Duodenal mucosa (tissue), 2 donors: ENCODE data around the gene SEC23B.
A peak's percentile ranks its signal among the peaks of the same experiment; 100 is the strongest.

Experiments
- H3K27ac ChIP-seq: one replicate; pipeline ENCODE4 v1.7.0; 2013; ENCODE audit warnings: low read depth, low read length
- H3K27me3 ChIP-seq, 2 donors: one replicate each; pipeline ENCODE4 v1.7.0; 2013; ENCODE audit warnings: low read length in 2 of 2, control low read depth in 1 of 2; ENCODE audit not compliant: insufficient read depth in 2 of 2, control insufficient read depth in 1 of 2
- H3K36me3 ChIP-seq, 2 donors: one replicate each; pipeline ENCODE4 v1.7.0; 2013; ENCODE audit warnings: low read length in 2 of 2, control low read depth in 1 of 2; ENCODE audit not compliant: insufficient read depth in 2 of 2, control insufficient read depth in 1 of 2
- H3K4me1 ChIP-seq, 2 donors: one replicate each; pipeline ENCODE4 v1.7.0; 2013; ENCODE audit warnings: low read length in 2 of 2, control low read depth in 1 of 2; ENCODE audit not compliant: insufficient read depth in 2 of 2, control insufficient read depth in 1 of 2
- H3K4me3 ChIP-seq, 2 donors: one replicate each; pipeline ENCODE4 v1.7.0; 2013; ENCODE audit warnings: low read length in 2 of 2, low read depth in 1 of 2
- H3K9ac ChIP-seq, 2 donors: one replicate each; pipeline ENCODE4 v1.7.0; 2013; ENCODE audit warnings: low read length in 2 of 2, low read depth in 1 of 2
- H3K9me3 ChIP-seq, 2 donors: one replicate each; pipeline ENCODE4 v1.7.0; 2013; ENCODE audit warnings: low read length in 2 of 2, control low read depth in 1 of 2; ENCODE audit not compliant: control insufficient read depth in 1 of 2

Gene SEC23B

DNA sequence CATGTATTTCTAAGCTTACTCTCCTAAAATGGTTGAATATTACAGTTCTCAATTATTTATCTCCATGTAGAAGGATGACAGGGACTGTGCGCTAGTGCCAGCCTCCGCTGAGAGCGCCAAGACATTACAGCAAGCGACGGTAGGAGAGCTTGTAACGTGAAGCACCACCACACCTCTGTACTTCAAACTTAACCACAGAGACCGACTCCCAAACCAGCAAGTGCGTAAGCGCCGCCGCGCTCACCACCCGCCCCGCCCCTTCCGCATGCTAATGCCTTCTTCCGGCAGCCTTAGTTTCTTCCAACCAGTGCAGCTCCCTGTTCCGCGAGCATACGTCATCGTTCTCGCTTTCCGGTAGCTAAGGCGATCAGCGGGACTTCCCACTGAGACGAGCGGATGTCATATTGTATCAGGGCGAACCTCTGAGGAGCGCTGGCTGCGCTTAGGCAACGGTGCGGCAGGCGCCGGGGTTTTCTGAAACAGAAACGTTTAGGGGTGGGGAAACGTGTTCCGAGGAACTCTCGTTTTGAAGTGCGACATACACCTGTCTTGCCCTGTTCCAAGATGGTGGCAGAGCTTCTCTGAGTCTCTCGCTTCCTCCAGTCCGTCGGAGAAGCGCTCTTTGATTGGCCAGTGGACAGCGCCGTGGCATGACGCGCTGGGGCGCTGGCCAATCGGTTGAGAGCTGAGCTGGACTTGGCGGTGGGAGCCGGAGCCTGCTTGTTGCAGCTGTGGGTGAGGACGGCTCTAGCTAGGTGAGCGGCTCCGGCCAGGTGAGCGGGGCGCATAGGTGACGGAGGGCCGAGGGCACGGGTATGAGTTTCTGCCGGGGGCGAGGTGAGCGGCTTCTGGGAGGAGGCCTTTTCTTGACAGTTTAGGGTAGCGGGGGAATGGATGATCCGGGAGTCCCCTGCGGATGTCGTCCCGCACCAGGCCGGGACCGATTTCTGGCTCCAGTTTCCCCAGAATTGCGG lies at the start of gene SEC23B:
TSS of gene SEC23B (plus strand) at position 723 of the 974 bp plus-strand sequence. CDS start 2,896 bp downstream, outside the sequence.
- Histone ChIP-seq H3K27me3 (no peaks in the 10 kb centered on the region), H3K4me1 (peaks cover 6 to 9% of the 10 kb centered on the region in 2 donors), H3K9ac (peak within 1 kb of the TSS; percentile 89 to 93), H3K9me3 (no peaks in the 10 kb centered on the region), H3K4me3 (peak within 1 kb of the TSS; percentile 82 to 94), H3K27ac (peak within 1 kb of the TSS; percentile 99), H3K36me3 (peaks cover 0 to 18% of the 10 kb centered on the region in 2 donors)

- peak overlapping the region; percentile 97 to 99 for H3K4me3 ChIP-seq
- no peak overlapping the region for H3K27ac ChIP-seq
- H3K9ac ChIP-seq = peak overlapping the region in 1 of 2 donors; percentile 29
Observed at GRCh38 chr20:18465536-18466200, 42.1 kb upstream of the SEC23B start.

GRCh38 chr20:18466574-18466893 lies 41.2 kb upstream of the SEC23B start:
- Histone ChIP-seq H3K9me3 (no peaks in the 10 kb centered on the region), H3K4me3 (peak overlapping the region; percentile 97 to 99), H3K9ac (peak overlapping the region; percentile 29 to 41), H3K4me1 (peaks cover 13 to 16% of the 10 kb centered on the region in 2 donors), H3K36me3 (peaks cover 0 to 2% of the 10 kb centered on the region in 2 donors), H3K27me3 (no peaks in the 10 kb centered on the region), H3K27ac (no peak overlapping the region)

More at GRCh38 chr20:18465536-18466200, 42.1 kb upstream of the SEC23B start:
- Histone ChIP-seq H3K36me3 (peaks cover 0 to 2% of the 10 kb centered on the region in 2 donors), H3K9me3 (no peaks in the 10 kb centered on the region), H3K4me1 (peaks cover 13 to 16% of the 10 kb centered on the region in 2 donors), H3K27me3 (no peaks in the 10 kb centered on the region)

- peak within 1 kb of the TSS; percentile 88 for H3K27ac ChIP-seq
- peaks cover 0 to 2% of the 10 kb centered on the region in 2 donors for H3K36me3 ChIP-seq
- H3K4me1 ChIP-seq = peaks cover 13 to 16% of the 10 kb centered on the region in 2 donors
- H3K9me3 ChIP-seq = no peaks in the 10 kb centered on the region
- H3K27me3 ChIP-seq = no peaks in the 10 kb centered on the region
- peak within 1 kb of the TSS; percentile 97 to 99 for H3K4me3 ChIP-seq
- H3K9ac ChIP-seq = peak within 1 kb of the TSS; percentile 79 to 83
Observed at GRCh38 chr20:18466894-18467730, 40.6 kb upstream of the SEC23B start, which contains the start of the genes DZANK1 and POLR3F. DZANK1 (minus strand) TSS chr20:18467030; CDS start chr20:18465358, 1,672 bp downstream. POLR3F (plus strand) TSS chr20:18467390; CDS start chr20:18467507, 117 bp downstream.

DNA sequence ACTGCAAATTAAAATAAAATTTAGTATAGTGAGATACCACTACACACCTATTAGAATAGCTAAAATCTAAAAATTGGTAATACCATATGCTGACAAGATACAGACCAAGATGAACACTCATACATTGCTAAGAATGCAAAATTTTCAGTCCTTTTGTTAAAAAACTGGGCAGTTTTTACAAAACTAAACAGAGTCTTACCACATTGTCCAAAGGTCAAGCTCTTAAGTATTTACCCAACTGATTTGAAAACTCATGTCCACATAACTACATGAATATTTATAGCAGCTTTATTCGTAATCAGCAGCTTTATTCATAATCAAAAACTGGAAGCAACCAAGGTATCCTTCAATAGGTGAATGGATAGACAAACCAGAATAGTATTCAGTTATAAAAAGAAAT lies 30.5 kb upstream of the SEC23B start:
- no peaks in the 10 kb centered on the region for H3K4me1 ChIP-seq
- peaks cover 10 to 55% of the 10 kb centered on the region in 2 donors for H3K36me3 ChIP-seq

GRCh38 chr20:18477821-18478220 lies 29.9 kb upstream of the SEC23B start:
- no peaks in the 10 kb centered on the region for H3K27me3 ChIP-seq
- H3K9ac ChIP-seq = no peak overlapping the region
- H3K4me1 ChIP-seq = no peaks in the 10 kb centered on the region
- no peak overlapping the region for H3K4me3 ChIP-seq
- no peaks in the 10 kb centered on the region for H3K9me3 ChIP-seq
- no peak overlapping the region for H3K27ac ChIP-seq
- H3K36me3 ChIP-seq = peaks cover 14 to 61% of the 10 kb centered on the region in 2 donors

More for the DNA sequence above, 30.5 kb upstream of the SEC23B start:
- Histone ChIP-seq H3K27me3 (no peaks in the 10 kb centered on the region), H3K9ac (no peak overlapping the region), H3K9me3 (no peaks in the 10 kb centered on the region), H3K4me3 (no peak overlapping the region), H3K27ac (no peak overlapping the region)

- Histone ChIP-seq H3K27me3 (no peaks in the 10 kb centered on the region), H3K9me3 (no peaks in the 10 kb centered on the region), H3K9ac (no peak overlapping the region), H3K27ac (no peak overlapping the region), H3K4me3 (no peak overlapping the region), H3K36me3 (peaks cover 14 to 61% of the 10 kb centered on the region in 2 donors), H3K4me1 (no peaks in the 10 kb centered on the region)
Observed at GRCh38 chr20:18481596-18481995, 26.1 kb upstream of the SEC23B start.

DNA sequence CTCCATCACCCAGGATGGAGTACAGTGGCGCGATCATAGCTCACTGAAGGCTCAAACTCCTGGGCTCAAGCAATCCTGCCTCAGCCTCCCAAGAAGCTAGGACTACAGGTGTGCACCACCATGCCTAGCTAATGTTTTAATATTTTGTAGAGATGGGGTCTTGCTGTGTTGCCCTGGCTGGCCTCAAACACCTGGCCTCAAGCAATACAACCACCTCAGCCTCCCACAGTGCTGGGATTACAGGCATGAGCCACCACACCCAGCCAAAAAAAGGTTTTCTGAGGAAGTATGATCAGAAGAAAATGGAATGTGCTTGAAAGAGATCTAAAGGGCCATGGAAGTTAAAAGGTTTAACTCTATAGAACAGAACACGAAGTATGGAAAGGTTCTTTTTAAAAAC lies 19.4 kb upstream of the SEC23B start:
- no peaks in the 10 kb centered on the region for H3K27me3 ChIP-seq
- H3K9ac ChIP-seq = no peak overlapping the region
- H3K4me1 ChIP-seq = no peaks in the 10 kb centered on the region
- no peak overlapping the region for H3K27ac ChIP-seq
- no peaks in the 10 kb centered on the region for H3K9me3 ChIP-seq
- H3K4me3 ChIP-seq = no peak overlapping the region
- H3K36me3 ChIP-seq = peaks cover 21 to 48% of the 10 kb centered on the region in 2 donors

- Histone ChIP-seq H3K4me3 (peak overlapping the region; percentile 96 to 97), H3K9ac (peak overlapping the region; percentile 87 to 95)
Observed at GRCh38 chr20:18496042-18496441, 11.7 kb upstream of the SEC23B start.

More at GRCh38 chr20:18496042-18496441, 11.7 kb upstream of the SEC23B start:
- Histone ChIP-seq H3K9me3 (no peaks in the 10 kb centered on the region), H3K36me3 (peaks cover 7 to 17% of the 10 kb centered on the region in 2 donors), H3K4me1 (peaks cover 7 to 19% of the 10 kb centered on the region in 2 donors), H3K27ac (no peak overlapping the region), H3K27me3 (no peaks in the 10 kb centered on the region)
